Mucosa of descending colon (tissue), 3 donors: ENCODE data around the gene MRFAP1. TPM values are rescaled to one million over a fixed set of nuclear protein-coding genes. Genes with fewer than 3 reads are reported as not detected.

ENCODE experiments used
- ATAC-seq: fragments of 200-7000 bp; cut with Tn5 transposase; one replicate; pipeline ENCODE4 v1.9.1; 2020; ENCODE audit warnings: mild to moderate bottlenecking, moderate library complexity
- DNase-seq, 3 donors: peaks; one replicate each; pipeline ENCODE4 v3.0.0-alpha.2; 2020
- H3K36me3 ChIP-seq: fragments of 200-600 bp; one replicate; pipeline ENCODE4 v1.8.0; 2021; ENCODE audit warnings: low read depth, mild to moderate bottlenecking
- H3K4me1 ChIP-seq: fragments of 200-600 bp; one replicate; pipeline ENCODE4 v1.8.0; 2021; ENCODE audit warnings: low read depth, mild to moderate bottlenecking
- H3K4me3 ChIP-seq: fragments of 200-600 bp; one replicate; pipeline ENCODE4 v1.8.0; 2021; ENCODE audit warnings: mild to moderate bottlenecking
- H3K9me3 ChIP-seq: fragments of 200-600 bp; one replicate; pipeline ENCODE4 v1.8.0; 2021; ENCODE audit warnings: mild to moderate bottlenecking
- intact Hi-C, 2 donors: fragments of 100-400 bp; cut with DNase I in 1 of 2; cut with micrococcal nuclease in 1 of 2; formaldehyde crosslinking; loops; one replicate each; pipeline versions ENCODE4 v1.11.0 to v1.11.1; 2022; cut with DNase I, micrococcal nuclease
- long read RNA-seq, 2 donors: library from polyadenylated mRNA; unstranded; transcript quantifications; one replicate each; pipeline ENCODE4 v2.0.0, GENCODE V29; 2019 to 2021
- total RNA-seq, 3 donors: library from RNA; stranded (reverse); fragmentation: NEBNext Ultra II Directional in 2 of 3; extraction: Animal tissue kit (Norgen Biotek cat#: 25700) in 2 of 3; gene quantifications; one replicate each; pipeline versions ENCODE4 v1.2.1 to v1.2.4, GENCODE V29; 2021 to 2023
- TF ChIP-seq, protein P1 (sequence below): fragments of 200-600 bp; IDR thresholded peaks from one replicate; pipeline ENCODE4 v1.8.0; 2022; ENCODE audit warnings: antibody characterized with exemption, mild to moderate bottlenecking
- donor health status: DM: no; HTN: no; CAD: no; lungs with moderate emphysema.
- donor health status: DM: no; HTN: no; CAD: no.
- donor health status: DM: no; HTN: yes; CAD: no.

Gene MRFAP1
- 100 to 1,000 TPM; 115 to 244 (median 172) TPM for total RNA-seq
- long read RNA-seq, donor 1, transcript MRFAP1-204 (1 exons, 1,982 nt): minor isoform, 7 of 210 reads
- long read RNA-seq, donor 1, transcript MRFAP1-201 (3 exons, 2,049 nt): minor isoform, 70 of 210 reads
- long read RNA-seq, donor 1, transcript MRFAP1-202 (2 exons, 1,584 nt): major isoform, 132 of 210 reads
- long read RNA-seq, donor 1, partial matches to known transcripts: 0 of 210 reads
- long read RNA-seq, donor 1, other reads (novel, unspliced or antisense): 1 of 210 reads
- long read RNA-seq, donor 2, transcript MRFAP1-201 (3 exons, 2,049 nt): minor isoform, 49 of 194 reads
- long read RNA-seq, donor 2, transcript MRFAP1-202 (2 exons, 1,584 nt): major isoform, 144 of 194 reads
- long read RNA-seq, donor 2, partial matches to known transcripts: 1 of 194 reads
- long read RNA-seq, donor 2, other reads (novel, unspliced or antisense): 0 of 194 reads

- TF ChIP-seq, protein P1, sequence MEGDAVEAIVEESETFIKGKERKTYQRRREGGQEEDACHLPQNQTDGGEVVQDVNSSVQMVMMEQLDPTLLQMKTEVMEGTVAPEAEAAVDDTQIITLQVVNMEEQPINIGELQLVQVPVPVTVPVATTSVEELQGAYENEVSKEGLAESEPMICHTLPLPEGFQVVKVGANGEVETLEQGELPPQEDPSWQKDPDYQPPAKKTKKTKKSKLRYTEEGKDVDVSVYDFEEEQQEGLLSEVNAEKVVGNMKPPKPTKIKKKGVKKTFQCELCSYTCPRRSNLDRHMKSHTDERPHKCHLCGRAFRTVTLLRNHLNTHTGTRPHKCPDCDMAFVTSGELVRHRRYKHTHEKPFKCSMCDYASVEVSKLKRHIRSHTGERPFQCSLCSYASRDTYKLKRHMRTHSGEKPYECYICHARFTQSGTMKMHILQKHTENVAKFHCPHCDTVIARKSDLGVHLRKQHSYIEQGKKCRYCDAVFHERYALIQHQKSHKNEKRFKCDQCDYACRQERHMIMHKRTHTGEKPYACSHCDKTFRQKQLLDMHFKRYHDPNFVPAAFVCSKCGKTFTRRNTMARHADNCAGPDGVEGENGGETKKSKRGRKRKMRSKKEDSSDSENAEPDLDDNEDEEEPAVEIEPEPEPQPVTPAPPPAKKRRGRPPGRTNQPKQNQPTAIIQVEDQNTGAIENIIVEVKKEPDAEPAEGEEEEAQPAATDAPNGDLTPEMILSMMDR: no peak
- ATAC-seq (peak; percentile 99), DNase-seq (peak; percentile 96 to 97 (median 96))
- no peaks in the 10 kb centered on the region for H3K9me3 ChIP-seq
- H3K36me3 ChIP-seq: no peaks in the 10 kb centered on the region
- H3K4me1 ChIP-seq: peaks cover 24% of the 10 kb centered on the region
- peak within 1 kb of the TSS; percentile 60 for H3K4me3 ChIP-seq
- intact Hi-C loops: no loop called here
Measured at GRCh38 chr4:6640292-6641163, at the start of gene MRFAP1. Gene MRFAP1, plus strand, starts transcription at chr4:6640685. Its CDS starts 178 bp downstream, at chr4:6640863.

DNA sequence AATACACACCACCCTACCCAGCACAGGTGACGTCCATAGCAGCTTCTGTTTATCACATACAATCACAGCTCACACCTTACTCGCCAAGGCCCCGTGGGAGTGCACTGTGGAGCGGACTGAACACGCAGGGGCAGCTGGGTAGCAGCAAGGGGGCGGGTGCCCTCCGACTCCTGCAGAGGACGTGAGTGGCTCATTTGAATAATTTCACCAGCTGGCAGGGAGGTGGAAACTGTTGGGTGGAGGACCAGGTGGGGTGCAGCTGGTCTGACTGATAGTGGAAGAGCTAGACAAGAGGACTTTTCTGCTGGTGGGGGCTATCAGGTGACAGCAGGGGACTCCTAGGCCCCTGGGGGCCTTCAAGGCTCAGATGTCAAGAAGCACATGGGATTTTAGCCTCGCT lies 49.2 kb upstream of the MRFAP1 start:
- Histone ChIP-seq H3K4me3 (no peak overlapping the region), H3K4me1 (no peaks in the 10 kb centered on the region), H3K9me3 (no peaks in the 10 kb centered on the region), H3K36me3 (no peaks in the 10 kb centered on the region)
- intact Hi-C loops: no loop called here
- ATAC-seq (no peak), DNase-seq (no peak)
- TF ChIP-seq, protein P1: no peak

GRCh38 chr4:6591781-6592180 lies 48.7 kb upstream of the MRFAP1 start:
- TF ChIP-seq, protein P1: no peak
- Histone ChIP-seq H3K4me1 (no peaks in the 10 kb centered on the region), H3K36me3 (no peaks in the 10 kb centered on the region), H3K4me3 (no peak overlapping the region), H3K9me3 (no peaks in the 10 kb centered on the region)
- DNase-seq (no peak), ATAC-seq (no peak)
- intact Hi-C loops: no loop called here

DNA sequence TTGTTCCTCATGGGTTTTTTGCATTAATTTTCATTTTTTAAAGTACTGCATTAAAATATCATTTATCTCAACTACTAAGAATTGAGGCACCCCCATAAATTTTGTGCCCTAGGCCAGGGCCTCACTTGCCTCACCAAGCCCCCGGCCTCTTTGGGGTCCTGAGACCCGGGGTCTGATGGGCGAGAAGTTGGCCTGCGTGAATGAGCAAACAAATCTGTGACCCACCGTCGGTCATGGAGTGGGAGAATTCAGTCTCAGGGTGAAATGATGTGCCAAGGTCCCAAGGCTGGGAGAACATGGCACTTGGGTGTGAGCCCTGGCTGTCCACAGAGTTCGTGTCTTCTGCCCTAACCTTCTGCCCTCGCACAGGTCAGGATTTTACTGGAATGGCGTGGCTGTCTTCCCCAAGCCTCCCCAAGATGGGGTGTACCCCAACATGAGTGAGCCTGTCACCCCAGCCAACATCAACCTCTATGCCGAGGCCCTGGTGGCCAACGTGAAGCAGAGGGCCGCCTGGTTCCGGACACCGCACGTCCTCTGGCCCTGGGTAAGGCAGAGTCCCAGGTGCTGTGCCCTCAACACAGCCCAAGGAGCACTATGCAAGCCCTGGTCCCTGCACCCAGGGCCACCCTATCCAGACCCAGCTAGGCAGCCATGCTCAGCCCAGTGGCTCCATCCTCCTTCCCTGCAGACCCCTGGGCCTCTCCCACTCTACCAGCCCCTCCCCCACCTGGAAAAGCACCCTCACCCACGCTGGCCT lies 47.5 kb upstream of the MRFAP1 start:
- Histone ChIP-seq H3K36me3 (no peaks in the 10 kb centered on the region), H3K4me3 (no peak overlapping the region), H3K9me3 (no peaks in the 10 kb centered on the region), H3K4me1 (no peaks in the 10 kb centered on the region)
- TF ChIP-seq, protein P1: no peak
- ATAC-seq (no peak), DNase-seq (no peak)
- intact Hi-C loops: no loop called here

DNA sequence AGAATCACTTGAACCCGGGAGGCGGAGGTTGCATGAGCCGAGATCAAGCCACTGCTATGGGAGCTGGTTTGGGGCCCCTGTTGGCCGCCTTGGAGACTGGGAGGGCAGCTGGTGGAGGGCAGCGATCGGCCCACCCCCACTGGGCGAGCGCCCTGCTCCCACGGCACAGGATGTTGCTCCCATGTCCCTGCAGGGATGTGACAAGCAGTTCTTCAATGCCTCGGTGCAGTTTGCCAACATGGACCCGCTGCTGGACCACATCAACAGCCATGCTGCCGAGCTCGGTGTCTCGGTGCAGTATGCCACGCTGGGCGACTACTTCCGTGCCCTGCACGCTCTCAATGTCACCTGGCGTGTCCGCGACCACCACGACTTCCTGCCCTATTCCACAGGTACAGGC lies 46.1 kb upstream of the MRFAP1 start:
- H3K36me3 ChIP-seq: no peaks in the 10 kb centered on the region
- intact Hi-C loops: no loop called here
- H3K9me3 ChIP-seq: no peaks in the 10 kb centered on the region
- TF ChIP-seq, protein P1: no peak
- H3K4me3 ChIP-seq: no peak overlapping the region
- DNase-seq (no peak), ATAC-seq (no peak)
- H3K4me1 ChIP-seq: no peaks in the 10 kb centered on the region
